HG03196 (cell line): Measurements from ENCODE around the gene USP2.

Experiments
- ATAC-seq: cut with Tn5 transposase; IDR thresholded peaks from one replicate; pipeline ENCODE4 v1.9.1; 2021; ENCODE audit not compliant: unreplicated experiment

The USP2 gene

DNA sequence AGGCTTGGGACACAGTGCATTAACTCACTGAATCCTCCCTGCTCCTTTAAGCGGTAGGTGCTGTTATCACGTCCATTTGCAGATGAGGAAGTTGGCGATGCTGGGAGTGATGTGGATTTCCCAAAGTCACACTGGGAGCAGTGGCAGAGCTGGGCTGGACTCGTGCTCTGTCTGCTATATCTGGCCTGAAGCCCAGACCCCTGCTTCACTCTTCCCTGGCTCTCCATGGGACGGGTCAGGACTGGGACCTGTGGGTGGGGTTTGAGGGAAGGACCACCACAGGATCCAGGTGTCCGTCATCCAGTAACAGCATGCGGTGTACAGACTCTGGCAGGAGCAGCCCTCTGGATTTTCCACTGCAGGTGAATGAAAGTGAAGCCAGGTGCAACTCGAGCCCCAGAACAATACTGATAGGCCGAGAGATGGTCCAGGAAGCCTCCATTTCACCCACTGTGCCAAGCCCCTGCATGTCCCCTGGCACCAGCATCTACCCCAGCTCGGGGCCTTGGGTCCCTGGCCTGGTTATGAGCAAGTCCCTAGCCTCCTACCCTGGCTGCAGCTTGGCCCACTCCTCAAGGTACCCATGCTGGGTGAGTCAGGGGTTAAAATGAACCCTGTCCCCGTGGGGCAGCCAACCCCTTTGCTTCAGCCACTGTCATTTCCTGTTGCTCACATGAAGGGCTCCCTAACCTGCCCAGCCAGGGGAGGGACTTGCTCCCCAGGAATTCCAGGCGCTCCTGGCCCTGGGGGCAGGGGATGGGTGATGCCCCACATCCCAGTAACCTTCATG, 4.2 kb downstream of the USP2 start:
- ATAC-seq: no peak

DNA sequence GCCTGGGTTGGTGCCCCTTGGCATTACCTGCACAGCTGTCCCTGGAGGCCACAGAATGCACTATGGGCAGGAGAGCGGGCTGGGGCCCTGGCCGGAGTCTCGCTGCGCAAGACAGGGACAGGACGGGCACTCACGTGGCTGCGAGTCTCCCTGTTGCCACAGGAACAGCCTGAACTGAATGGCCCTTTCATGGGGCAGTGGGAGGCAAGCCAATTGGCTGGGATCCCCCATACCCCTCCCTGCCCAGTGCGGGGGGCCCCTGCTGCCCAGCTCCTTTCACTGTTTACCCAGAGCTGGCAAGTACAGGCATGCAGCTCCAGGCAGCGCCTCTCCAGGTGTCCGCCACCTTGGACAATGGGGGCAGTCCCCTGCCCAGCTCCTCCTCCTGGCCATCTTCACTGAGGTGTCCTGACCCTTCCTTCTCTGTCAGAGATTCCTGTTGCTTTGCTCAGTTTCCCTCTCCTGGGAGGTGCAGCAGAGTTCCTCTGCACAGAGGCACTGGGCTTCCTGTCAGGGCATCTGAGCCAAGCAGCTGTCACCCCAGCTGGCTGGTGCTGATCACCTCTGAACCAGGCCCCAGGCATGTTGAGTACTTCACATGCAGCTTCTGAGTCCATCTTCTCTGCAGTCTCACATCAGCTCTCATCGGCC, 5.2 kb downstream of the USP2 start:
- ATAC-seq: no peak

DNA sequence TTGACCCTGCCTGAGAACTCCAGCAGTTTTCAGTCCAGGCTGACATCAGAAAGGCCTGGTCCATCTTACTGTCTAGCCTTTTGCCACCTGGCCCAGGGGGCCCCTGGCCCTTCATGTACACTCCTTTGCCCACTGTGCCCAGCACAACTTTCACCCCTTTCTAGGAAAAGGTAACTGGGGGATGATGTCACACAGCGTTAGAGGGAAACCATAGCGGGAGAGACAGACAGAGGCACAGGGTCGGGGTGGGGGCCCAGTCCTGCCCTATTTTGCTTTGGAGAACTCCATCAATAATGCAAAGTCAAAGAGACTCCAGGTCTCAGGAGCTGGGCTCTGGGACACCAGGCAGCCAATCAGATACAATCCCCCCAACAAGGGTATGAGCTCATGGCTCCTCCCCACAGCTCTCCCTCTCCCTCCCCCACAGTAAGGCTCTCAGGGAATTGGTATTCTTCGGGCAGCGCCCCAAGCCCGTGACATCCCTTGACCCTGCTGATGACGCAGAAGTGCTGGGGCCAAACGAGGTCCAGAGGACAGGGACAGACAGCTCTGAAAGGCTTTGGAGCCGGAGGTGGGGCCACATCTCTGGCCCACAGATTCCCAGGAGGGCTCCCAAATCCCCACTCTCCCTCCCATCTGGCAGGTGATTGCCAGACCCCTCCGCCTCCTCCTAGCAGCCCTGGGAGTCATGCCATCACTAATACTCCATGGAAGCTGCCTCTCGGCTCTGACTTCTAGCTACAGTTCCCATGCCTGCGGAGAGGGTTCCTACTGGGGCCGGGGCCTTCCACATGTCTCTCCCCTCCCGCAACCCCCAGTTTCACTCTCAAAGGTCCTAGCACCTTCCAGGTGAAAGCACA, 5.9 kb downstream of the USP2 start:
- no peak for ATAC-seq

DNA sequence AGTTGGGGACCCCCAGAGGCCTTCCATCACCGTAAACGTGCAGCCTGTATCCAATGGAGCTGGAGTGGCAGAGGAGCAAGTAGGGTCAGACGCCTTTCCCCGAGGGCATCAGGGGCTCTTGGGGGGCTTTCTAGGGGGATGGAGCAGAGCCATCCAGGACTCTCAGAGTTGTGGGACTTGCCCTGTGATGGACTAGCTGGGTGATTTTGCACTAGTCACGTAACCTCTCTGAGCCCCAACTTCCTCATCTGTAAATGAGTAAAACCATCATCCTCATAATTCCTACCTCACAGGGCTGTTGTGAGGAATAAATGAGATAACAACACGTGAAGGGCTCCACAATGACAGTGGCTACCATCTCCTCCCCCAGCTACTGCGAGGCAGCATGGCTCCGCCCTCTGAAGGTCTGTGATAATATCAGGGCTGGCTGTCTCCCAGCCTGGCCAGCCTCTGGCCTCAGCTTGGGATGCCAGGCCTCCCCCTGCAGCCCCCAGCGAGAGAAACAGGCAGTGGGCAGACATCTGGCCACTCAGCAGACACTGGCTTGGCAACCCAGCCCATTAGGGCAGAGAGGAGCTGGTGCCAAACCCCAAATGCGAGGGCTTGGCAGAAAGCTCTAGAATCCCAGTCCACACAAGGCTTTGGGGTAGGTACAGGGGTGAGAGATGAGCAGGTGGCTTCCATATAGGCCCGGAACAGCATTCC, 6.7 kb downstream of the USP2 start:
- no peak for ATAC-seq

DNA sequence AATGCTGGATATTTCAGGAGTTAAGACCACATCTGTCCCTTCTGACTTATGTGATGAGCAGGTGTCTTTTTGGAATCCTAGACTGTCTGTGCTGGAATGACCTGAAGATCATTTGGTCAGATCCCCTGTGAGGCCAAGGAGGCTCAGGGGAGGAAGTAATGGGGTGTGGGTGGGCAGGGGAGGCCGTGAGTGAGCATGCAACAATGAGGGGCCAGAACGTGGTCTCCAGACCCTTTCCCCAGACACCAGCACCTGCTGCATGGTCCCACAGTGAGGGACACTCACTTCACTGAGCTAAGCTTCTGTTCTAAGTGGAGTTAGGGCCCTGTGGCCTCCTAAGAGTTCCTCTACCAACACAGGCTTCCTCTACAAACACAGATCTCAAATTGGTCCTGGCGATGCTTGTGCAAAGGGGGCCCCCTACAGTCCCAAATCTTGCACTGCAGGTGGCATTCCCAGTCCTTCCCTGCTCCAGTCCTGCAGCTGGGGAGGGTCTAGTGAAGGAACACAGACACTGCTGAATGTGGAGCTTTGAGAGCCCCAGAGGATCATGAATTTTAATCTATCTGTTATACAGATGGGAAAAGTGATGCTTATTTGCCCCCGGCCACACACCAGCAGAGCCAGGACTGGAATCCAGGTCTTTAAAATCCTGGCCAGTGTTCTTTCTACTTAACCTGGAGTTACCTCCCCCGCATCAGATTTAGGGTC, 7.4 kb downstream of the USP2 start:
- no peak for ATAC-seq

DNA sequence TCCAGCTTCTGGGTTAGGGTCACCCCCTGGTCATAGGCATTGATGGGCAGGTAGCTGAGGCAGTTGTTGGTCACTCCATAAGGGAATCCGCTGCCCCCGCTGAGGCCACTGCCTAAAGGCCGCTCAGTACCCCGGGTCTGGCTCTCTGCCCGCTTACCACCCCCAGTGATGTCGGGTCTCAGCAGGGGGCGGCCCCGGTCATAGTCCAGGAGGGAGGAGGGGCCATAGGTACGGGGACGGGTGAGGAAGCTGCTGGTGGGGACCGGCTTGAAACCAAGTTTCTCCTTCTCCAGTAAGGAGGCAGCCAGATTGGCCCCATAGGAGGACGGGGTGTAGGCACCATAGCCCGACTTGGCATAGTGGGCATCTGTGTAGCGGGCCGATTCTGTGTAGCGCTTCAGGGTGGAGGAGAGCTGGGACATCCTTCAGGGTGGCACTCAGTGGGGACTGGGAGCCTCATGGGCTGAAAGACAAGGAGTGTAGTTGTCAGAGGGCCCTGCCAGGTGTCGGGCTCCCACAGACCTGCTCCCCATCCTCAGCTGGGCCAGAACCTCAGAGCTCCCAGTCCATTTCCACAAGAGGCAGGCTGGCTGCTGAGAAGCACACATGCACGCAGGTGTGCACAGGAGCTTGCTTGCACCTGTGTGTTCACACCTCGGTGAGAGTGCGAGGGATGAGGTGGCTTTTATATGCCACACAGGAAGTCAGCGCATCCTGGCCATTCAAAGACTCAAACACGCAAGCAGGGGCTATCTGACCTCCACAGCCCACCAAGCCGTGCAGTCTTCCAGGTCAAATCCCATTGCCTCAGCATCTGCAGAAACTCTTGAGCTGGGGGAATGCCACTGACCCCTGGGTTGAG, 8.2 kb downstream of the USP2 start:
- no peak for ATAC-seq

DNA sequence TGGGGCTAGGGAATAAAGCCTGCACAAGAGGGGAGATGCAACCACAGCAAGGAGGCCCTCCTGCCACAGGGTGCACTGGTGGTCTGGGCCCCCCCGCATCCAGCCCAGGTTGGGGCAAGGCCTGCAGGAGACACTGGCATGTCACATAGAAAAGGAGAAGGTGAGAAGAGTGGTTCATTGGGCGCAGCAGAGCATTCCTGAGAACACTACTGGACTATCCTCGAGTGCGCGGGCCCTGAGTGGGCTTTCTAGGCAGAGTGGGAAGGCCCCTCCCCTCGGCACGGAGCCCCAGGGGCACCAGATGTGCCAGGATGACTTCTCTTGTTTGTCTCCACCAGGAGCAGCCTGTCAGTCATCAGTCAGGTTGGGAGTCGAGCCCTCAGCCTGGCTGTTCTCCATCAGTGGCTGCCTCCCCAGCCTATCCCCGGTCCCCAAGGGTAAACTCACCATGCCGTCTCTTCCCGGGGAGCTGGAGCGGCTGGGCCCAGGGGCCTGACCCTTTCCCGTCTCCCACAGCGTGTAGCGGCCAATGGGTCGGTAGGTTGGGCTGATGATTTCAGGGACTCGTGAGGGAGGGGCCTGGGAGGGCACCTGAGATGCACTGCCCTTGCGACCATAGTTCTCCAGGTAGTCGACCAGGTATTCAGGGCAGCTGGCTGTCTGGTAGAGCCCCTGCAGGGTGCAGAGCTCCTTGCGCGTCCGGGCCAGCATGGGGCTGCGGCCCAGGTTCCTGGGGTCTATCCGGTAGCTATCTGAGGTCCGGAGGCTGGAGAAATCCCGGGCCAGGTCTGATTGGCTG, 9.0 kb downstream of the USP2 start:
- ATAC-seq: no peak

DNA sequence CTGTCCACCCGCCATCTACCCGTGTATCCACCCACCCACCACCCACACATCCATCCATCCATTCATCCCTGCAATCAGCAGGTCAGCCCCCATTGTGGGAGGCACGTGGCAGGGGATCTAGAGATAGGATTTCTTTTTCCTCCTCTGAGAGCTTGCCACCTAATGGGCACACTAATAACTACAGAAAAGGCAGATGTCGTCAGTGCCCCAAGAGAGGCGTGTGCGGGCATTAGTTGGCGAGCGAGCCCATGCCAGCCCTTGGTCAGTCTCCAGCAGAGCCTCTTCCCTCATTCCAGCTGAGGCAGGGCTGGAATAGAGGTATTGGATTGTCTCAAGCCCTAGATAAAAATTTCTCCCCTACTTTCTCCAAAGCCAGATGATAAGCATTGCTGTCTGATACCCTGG, 9.7 kb downstream of the USP2 start:
- ATAC-seq: no peak

DNA sequence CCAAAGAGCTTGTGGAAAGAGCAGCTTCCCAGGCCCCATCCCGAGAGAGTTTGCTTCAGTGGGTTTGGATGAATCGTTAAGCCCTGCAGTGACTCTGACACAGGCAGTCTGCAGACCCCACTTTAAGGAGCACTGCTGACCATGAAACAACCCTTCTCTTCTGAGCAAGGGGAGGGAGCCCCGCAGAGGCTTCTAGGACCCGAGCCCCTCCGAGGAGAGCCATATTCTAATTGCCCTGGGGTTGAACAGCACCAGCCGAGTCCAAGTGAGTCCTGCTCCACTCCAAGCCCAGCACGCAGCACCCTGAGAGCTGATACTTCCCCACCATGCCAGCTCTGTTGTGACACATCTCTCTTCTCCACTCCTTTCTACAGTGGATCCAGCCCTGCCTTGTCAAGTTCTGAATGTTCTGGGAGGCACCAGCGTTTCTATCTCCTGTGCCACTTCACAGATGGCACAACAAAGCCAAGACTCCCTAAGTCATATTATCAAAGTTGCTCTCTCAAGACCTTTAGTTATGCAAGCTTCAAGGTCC, 10.4 kb downstream of the USP2 start:
- ATAC-seq: no peak

DNA sequence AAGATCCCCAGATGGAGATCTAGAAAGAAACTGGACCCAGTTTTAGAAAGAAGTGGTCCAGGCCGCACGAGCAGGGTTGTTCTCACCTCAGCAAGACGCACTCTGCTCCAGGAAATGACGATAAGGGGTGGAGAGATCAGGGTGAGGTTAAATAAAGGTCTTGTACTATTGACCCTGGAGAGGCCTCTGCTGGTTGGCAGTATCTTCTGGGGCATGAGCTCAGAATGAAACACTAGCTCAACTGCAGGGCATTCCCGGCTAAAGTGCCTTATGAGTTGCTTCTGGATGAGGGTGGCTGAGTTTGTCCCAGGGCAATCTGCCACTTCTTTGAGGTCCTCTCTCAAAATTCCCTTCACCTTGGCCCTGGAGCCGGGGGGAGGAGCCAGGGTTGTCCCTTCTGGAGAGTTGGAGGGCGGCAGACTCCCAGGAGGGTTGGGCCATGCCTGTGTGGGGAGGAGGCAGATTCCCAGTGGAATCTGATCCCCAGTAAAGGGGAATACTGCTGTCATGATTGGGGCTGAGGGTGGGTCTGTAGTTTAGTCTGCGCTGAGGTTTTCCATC, 10.9 kb downstream of the USP2 start:
- no peak for ATAC-seq

DNA sequence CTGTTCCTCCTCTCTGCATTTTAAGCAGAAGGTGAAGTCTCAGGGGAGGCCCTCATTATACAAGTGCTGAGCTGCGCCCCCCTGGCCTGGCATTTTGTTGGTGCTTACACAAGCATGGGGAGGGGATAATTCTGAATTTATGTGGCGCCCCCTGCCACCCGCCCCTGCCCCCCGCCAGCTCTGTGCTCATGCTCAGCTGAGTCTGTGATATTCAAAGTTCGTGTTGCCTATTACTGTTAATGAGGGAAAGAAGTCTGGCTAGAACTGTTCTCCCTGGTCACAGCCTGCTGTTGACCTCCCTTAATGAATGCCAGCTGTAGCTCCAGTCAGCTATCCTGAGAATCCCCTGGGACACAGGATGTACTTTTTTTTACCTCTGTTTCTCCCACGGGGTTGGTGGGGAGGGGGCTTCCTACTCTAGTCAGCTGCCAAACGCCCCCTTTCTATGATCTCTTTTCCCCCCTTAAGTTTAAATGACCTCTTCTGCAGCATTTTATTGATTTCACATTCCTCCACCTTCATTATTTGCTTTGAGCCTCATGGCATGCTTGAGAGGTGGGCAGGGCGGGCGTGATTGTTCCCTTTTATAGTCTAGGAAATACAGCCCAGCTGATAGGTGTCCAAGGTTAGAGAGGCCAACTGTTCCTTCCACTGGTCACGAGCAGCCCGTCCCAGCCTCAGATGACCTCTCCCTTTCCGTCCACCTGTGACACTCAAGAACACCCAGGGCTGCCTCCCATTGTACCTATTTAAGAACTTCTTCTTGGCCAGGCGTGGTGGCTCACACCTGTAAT, 12.2 kb downstream of the USP2 start:
- ATAC-seq: no peak

DNA sequence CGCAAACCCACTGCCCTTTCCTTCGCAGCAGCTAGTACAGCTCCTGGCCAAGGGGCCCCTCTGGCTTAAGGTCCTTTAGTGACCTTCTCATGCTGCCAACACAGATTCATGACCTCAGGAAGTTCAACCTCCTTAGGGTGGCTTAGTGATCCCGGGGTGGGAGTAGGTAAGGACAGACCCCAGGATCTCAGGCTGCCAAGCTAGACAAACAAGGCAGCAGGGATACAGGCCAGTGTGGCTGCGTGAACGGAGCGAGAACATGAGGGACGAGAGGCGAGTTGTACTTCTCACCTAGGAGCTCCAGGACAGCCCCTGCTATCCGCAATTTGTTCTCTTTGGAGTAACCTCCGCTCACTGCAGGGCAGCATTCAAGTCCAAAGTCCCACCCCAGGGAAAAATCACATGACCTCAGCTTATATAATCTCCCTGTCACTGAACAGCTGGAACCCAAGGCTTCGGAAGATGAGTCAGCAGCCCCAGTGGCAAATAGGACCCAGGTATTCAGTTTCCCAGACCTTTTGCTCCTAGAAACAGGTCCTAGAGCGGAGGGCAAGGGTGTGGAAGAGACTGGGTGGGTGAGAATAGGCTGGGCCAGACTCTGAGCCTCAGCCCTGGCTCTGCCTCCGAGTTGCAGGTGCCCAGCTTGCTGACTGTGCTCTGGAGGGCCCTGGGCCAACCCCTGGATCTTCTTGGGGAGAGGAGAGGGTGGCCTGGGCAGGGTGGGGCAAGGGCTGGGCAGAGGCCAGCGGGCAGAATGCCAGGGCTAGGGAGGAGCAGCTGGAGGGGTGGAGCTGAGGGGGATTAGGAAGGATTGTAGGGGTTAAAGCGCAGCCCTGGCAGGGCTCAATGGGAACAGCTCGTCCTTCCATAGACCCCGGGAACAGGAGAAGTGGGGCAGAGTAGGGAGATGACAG, 13.1 kb downstream of the USP2 start:
- ATAC-seq: no peak

DNA sequence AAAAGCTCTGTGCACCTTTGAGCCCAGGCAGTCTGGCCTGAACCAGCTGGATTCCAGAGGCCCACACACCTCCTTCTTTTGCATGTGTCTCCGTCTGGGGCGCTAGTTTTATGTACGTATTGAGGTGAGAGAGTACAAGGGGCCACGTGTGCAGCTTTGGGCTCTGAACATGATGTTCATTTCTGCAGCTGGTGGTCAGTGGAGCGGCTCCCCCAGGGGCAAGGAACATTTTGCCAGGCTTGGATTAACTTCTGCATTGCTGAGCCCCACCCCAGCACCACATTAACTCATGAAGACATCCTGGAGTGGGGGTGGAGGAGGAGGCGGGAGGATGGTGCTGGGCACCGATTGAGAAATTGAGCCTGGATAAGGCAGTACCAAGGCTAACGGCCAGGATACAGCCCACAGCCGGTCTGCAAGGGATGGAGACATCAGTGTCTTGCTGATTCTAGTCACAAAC, 13.8 kb downstream of the USP2 start:
- ATAC-seq: no peak

DNA sequence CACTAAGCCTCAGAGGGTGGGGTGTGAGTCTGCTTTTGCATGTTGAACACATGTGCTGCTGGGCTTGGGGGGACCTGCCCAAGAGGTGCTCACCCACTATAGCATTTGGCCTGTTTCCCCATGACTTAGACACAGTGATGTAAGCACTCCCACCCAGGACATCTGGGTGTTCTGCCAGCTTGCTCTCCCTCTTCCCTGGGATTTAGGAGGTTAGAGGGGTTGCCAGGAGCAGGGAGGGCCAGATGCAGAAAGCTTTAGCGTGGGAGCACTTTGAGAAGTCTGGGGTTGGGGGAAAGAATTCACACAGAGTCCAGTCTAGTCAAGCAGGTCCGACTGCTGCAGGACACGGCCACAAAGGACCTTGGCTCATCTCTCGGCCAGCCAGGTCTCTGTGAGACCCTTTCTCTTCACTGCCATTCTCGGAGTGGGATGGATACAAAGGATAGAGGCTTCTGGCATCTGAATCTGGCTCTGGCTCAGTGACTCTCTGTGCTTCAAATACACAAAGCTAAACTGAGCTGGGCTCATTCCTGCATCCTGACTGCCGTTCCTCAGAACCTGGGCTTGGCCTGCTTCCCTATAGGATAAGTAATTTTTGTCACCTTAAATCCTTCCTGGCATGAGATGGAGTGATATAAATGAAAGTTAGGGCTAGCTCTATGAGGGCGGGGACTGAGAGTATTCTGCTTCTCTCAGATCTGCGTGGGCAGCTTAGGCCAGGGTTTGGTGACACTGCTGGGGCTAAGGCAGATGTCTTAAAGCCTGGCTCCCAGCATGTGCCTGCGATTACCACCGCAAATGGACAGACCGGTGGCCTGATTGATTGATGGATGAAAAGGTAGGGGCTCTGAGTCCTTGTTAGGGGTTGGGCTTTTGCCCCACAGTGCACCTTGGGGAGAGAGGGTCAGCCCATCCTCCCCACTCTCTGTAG, 14.5 kb downstream of the USP2 start:
- no peak for ATAC-seq

DNA sequence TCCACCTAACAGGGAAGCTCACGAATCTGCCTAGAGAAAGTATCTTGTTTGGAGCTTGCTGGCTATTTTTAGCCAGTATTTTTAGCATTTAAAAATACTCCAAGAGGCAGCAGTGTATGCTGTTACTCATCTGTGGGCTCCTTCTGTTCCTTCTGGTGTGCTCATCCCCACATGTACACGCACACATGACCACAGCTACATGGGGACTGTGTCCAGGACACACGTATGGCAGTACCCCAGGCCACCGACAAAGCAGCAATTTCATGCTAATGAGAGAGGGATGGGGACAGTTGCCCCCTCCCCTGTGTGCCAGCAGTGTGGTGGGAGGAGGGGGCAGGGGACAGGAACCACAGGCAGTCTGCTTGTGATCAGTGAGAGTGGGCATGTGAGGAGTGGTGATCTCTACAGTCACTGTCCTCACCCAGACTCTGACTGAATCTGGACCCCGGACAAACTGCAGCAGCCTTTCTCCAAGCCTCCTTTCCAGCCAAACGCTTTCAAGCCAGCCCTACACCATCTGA, 16.4 kb downstream of the USP2 start:
- no peak for ATAC-seq
